GM21717 (cell line): ENCODE results near the gene DCAF10.
"Not testable (repeated sequence)": the region's sequence is repeated elsewhere in the genome, so short reads cannot be mapped to it uniquely, and the experiment has no call there.

Experiments used
- ATAC-seq: cut with Tn5 transposase; IDR thresholded peaks from one replicate; pipeline ENCODE4 v1.9.1; 2021; ENCODE audit warnings: mild to moderate bottlenecking, moderate library complexity; ENCODE audit not compliant: unreplicated experiment

The DCAF10 gene

DNA sequence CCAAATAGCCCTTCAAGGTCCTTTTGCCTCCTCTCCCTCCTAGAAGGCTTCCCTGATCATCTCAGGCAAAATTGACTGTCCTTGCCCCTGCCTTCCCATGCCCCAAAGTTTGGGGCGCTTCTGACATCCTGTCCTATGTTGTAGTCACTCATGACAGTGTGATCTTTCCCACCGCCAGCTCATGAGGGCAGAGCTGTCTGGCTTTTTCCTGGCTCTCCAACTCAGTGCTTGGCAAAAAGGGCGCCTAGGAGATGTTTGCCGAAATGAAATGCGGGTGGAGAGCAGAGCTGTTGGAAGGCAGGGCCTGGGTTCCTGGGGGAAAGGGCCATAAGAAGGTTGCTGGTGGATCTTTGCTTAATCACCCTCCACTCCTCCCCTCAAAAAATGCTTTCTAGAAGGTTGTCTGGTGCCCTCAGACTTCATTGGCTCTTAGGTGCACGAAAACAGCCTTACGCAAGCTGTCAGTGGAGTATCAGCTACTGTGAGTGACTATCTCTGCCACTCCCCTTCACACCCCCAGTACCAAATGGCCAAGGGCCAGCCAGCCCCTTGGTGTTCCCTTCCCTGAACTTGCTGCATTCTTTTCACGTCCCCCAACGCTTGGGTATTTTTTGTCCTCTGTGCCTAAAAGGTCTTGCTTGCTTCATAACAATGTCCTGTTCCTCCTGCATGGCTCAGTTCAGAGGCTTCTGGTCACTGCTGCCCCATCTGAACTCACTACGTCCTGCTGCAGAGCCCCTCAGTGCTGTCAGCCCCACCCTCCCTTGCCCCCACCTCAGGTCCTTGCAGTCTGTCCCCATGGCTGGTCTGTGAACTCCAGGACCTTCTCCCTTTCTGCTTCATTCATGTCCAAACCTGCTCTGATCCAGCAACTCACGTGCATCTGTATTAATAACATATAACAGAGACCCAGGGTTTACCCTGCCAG lies 106.0 kb downstream of the DCAF10 start:
- no peak for ATAC-seq

GRCh38 chr9:37908283-37908682 lies 107.7 kb downstream of the DCAF10 start:
- no peak for ATAC-seq

DNA sequence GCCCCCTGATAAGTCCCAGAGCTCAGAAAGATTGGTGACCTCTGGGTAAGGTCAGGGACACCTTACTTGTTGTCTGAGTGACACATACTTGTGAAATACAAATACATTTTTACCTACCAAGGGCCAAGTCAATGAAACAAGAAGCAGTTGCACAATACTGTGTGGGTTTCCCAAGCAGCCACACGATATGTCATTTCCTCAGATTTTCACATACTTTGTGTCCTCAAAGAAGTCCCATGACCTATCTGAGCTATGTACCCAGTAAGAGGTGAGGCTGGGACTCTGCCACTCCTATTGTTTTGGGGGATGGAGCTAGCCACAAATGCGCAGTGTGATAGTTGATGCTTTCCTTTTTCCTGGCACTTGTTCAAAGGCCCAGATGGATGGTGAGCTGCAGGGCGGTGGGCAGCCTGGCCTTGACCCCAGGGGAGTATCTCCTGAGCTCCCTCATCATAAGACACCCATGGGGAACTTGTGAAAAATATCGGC lies 108.1 kb downstream of the DCAF10 start:
- no peak for ATAC-seq

- ATAC-seq, result no peak
Observed at GRCh38 chr9:37909326-37909725, 108.7 kb downstream of the DCAF10 start.

DNA sequence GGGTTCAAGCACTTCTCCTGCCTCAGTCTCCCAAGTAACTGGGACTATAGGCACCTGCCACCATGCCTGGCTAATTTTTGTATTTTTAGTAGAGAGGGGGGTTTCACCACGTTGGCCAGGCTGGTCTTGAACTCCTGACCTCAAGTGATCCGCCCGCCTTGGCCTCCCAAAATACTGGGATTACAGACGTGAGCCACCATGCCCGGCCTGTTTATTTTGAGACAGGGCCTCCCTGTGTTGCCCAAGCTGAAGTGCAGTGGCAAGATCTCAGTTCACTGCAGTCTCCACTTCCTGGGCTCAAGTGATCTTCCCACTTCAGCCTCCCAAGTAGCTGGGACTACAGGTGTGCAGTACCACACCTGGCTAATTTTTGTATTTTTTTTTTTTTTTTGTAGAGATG lies 109.2 kb downstream of the DCAF10 start:
- ATAC-seq, result not testable (repeated sequence)

DNA sequence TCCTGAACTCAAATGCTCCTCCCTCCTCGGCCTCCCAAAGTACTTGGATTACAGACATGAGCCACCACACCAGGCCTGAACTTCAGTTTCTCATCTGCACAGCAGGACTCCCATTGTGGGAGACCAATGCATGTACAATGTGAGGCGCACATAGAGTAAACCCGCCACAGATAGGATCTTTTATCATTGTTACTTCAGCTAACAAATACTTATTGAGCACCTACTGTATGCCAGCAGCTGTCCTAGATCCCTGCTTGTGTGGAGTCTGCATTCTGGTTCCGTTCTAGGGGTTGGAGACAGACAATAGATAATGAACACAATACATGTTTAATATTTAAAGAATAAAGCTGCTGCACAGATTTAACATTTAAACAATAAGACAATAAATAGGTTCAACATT lies 109.7 kb downstream of the DCAF10 start:
- no peak for ATAC-seq

DNA sequence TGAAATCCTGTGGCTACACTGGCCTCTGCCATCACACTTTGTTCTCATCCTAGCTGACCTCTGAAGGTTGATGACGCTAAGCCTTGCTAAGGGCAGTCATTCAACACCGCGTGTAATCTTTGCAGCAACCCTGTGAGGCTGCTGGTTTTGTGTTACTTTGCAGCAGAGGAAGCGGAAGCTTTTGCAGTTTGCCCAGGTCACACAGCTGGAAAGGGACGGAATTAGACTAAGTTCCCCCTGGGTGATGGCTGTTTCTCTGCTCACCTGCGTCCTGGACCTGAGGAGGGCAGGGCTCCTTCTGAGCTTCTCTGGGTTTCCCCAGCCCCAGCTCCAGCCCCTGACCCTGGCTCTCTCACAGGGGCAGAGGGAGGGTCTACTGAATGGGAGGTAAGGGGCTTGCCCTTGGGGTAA lies 110.7 kb downstream of the DCAF10 start:
- no peak for ATAC-seq

- ATAC-seq, result peak; percentile 59
Observed at GRCh38 chr9:37913480-37914153, 113.0 kb downstream of the DCAF10 start.

GRCh38 chr9:37914154-37914551 lies 113.6 kb downstream of the DCAF10 start:
- no peak for ATAC-seq

- ATAC-seq, result no peak
Observed at GRCh38 chr9:37914701-37915358, 114.2 kb downstream of the DCAF10 start.

GRCh38 chr9:37915911-37916470 lies 115.4 kb downstream of the DCAF10 start:
- no peak for ATAC-seq

- ATAC-seq, result no peak
Observed at GRCh38 chr9:37916471-37917312, 116.1 kb downstream of the DCAF10 start.
